IMR-90 (cell line): Measurements from ENCODE around the gene C3orf18. TPM values are rescaled to one million over a fixed set of nuclear protein-coding genes. Genes with fewer than 3 reads are reported as not detected.

Experiments
- ATAC-seq: fragments of 200-7000 bp; cut with Tn5 transposase; 2 replicates; pipeline ENCODE4 v1.9.1; 2020; ENCODE audit warnings: low read depth, mild to moderate bottlenecking, moderate library complexity
- BruUV-seq: library from RNA; stranded (reverse); fragments of 400-500 nt; replicated peaks from 2 replicates; lab custom pipeline; 2021; lab: Mats Ljungman, UMichigan
- CTCF ChIA-PET: fragments of 300-600 bp; formaldehyde crosslinking; extraction: SDS; loops from one replicate; lab custom pipeline; 2021; ENCODE audit warnings: antibody characterized with exemption; lab: Yijun Ruan, JAX
- POLR2A ChIA-PET: fragments of 300-600 bp; sonication (Branson Sonifier 250); formaldehyde crosslinking; loops from one replicate; lab custom pipeline; 2022; ENCODE audit warnings: antibody characterized with exemption; ENCODE audit not compliant: unreplicated experiment; lab: Charles Lee
- DNase-seq: peaks from one replicate; pipeline ENCODE4 v3.0.0; 2013
- H2AFZ ChIP-seq: replicated peaks from 2 replicates; pipeline ENCODE3; 2013; ENCODE audit warnings: low read length, mild to moderate bottlenecking; ENCODE audit not compliant: poor library complexity
- H2AK5ac ChIP-seq: 2 replicates; pipeline ENCODE4 v1.6.1; 2013; ENCODE audit warnings: low read depth, low read length, inconsistent platforms
- H2AK9ac ChIP-seq: replicated peaks from 2 replicates; pipeline ENCODE3; 2013; ENCODE audit warnings: mild to moderate bottlenecking, low read depth, low read length, moderate library complexity; ENCODE audit not compliant: poor library complexity
- H2BK120ac ChIP-seq: 2 replicates; pipeline ENCODE4 v1.6.1; 2013; ENCODE audit warnings: low read depth, low read length, inconsistent platforms
- H2BK15ac ChIP-seq: 3 replicates; pipeline ENCODE4 v1.6.1; 2013; ENCODE audit warnings: low read depth, low read length, inconsistent platforms
- H2BK20ac ChIP-seq: 2 replicates; pipeline ENCODE4 v1.6.1; 2013; ENCODE audit warnings: low read depth, mild to moderate bottlenecking, inconsistent platforms, low read length, moderate library complexity
- H2BK5ac ChIP-seq: 2 replicates; pipeline ENCODE4 v1.6.1; 2013; ENCODE audit warnings: mild to moderate bottlenecking, low read depth, low read length, inconsistent platforms; ENCODE audit not compliant: poor library complexity, severe bottlenecking
- H3K14ac ChIP-seq: replicated peaks from 2 replicates; pipeline ENCODE4 v1.6.1; 2013; ENCODE audit warnings: low read depth, low read length, inconsistent platforms
- H3K18ac ChIP-seq: 2 replicates; pipeline ENCODE4 v1.6.1; 2013; ENCODE audit warnings: low read depth, low read length, control low read depth
- H3K23ac ChIP-seq: 2 replicates; pipeline ENCODE4 v1.6.1; 2013; ENCODE audit warnings: low read depth, low read length, inconsistent platforms
- H3K27ac ChIP-seq: 2 replicates; pipeline ENCODE4 v1.5.1; 2013; ENCODE audit warnings: mild to moderate bottlenecking, control low read depth, low read length; ENCODE audit not compliant: insufficient read depth
- H3K27me3 ChIP-seq: 2 replicates; pipeline ENCODE4 v1.6.1; 2013; ENCODE audit warnings: low read length; ENCODE audit not compliant: control insufficient read depth, insufficient read depth
- H3K36me3 ChIP-seq: 2 replicates; pipeline ENCODE4 v1.6.1; 2013; ENCODE audit warnings: low read length, mixed read lengths; ENCODE audit not compliant: control insufficient read depth, insufficient read depth
- H3K4ac ChIP-seq: 2 replicates; pipeline ENCODE4 v1.6.1; 2013; ENCODE audit warnings: low read depth, low read length, inconsistent platforms
- H3K4me1 ChIP-seq: 2 replicates; pipeline ENCODE4 v1.6.1; 2013; ENCODE audit warnings: low read length, mixed read lengths; ENCODE audit not compliant: control insufficient read depth, insufficient read depth
- H3K4me2 ChIP-seq: 2 replicates; pipeline ENCODE4 v1.6.1; 2013; ENCODE audit warnings: low read depth, mild to moderate bottlenecking, control low read depth, low read length, moderate library complexity
- H3K4me3 ChIP-seq: 2 replicates; pipeline ENCODE4 v1.5.1; 2013; ENCODE audit warnings: low read depth, mild to moderate bottlenecking, control low read depth, low read length, moderate library complexity; ENCODE audit not compliant: insufficient read depth
- H3K56ac ChIP-seq: 2 replicates; pipeline ENCODE4 v1.6.1; 2013; ENCODE audit warnings: low read length, inconsistent platforms; ENCODE audit not compliant: insufficient read depth; ENCODE audit errors: extremely low read depth
- H3K79me1 ChIP-seq, 2 experiments: 2 replicates each; pipeline ENCODE4 v1.6.1; 2013; ENCODE audit warnings: low read length in 2 of 2, inconsistent platforms in 1 of 2, low read depth in 1 of 2
- H3K9ac ChIP-seq: 2 replicates; pipeline ENCODE4 v1.6.1; 2013; ENCODE audit warnings: low read depth, low read length, control low read depth
- H3K9me1 ChIP-seq: 2 replicates; pipeline ENCODE4 v1.6.1; 2013; ENCODE audit warnings: low read length, inconsistent platforms; ENCODE audit not compliant: insufficient read depth
- H3K9me3 ChIP-seq: 2 replicates; pipeline ENCODE4 v1.6.1; 2013; ENCODE audit warnings: low read length; ENCODE audit not compliant: control insufficient read depth, insufficient read depth
- H4K20me1 ChIP-seq: 2 replicates; pipeline ENCODE4 v1.6.1; 2013; ENCODE audit warnings: low read length, inconsistent platforms; ENCODE audit not compliant: insufficient read depth
- H4K5ac ChIP-seq: 2 replicates; pipeline ENCODE4 v1.6.1; 2013; ENCODE audit warnings: mild to moderate bottlenecking, low read depth, low read length, control low read depth
- H4K8ac ChIP-seq, 2 experiments: 2 replicates each; pipeline ENCODE4 v1.6.1; 2013; ENCODE audit warnings: low read depth in 2 of 2, low read length in 2 of 2, control low read depth in 1 of 2, inconsistent platforms in 1 of 2
- H4K91ac ChIP-seq: 2 replicates; pipeline ENCODE4 v1.6.1; 2013; ENCODE audit warnings: low read depth, low read length, inconsistent platforms; ENCODE audit not compliant: insufficient read depth
- ELK1 ChIP-seq: fragments of 150-350 bp; IDR thresholded peaks from 2 replicates; pipeline ENCODE4 v1.6.1; 2016; ENCODE audit warnings: low read depth, mild to moderate bottlenecking, low read length, moderate library complexity, borderline replicate concordance
- MXI1 ChIP-seq: IDR thresholded peaks from 2 replicates; pipeline ENCODE4 v1.6.1; 2012; ENCODE audit warnings: low read depth, mild to moderate bottlenecking, low read length, moderate library complexity, borderline replicate concordance
- USF2 ChIP-seq: fragments of 150-350 bp; IDR thresholded peaks from 2 replicates; pipeline ENCODE4 v1.6.1; 2017; ENCODE audit warnings: mild to moderate bottlenecking, antibody characterized with exemption, low read length, low read depth
- WGBS, 2 experiments: methylation state at CpG; one replicate each; pipeline versions ENCODE4 v1.1.5 to v1.1.7; 2013; ENCODE audit warnings: missing lambda C conversion rate in 2 of 2; ENCODE audit not compliant: insufficient read length in 1 of 2; ENCODE audit errors: extremely low coverage in 2 of 2; 5-methylcytosine and 5-hydroxymethylcytosine counted together
- dilution Hi-C: fragments of 300-500 bp; cut with HindIII; formaldehyde crosslinking; loops from one replicate; pipeline ENCODE4 v1.14.3; 2018; ENCODE audit warnings: low sequenced_read_pairs; ENCODE audit not compliant: unreplicated experiment
- in situ Hi-C: fragments of 300-500 bp; cut with MboI; formaldehyde crosslinking; loops from 3 replicates; pipeline ENCODE4 v1.14.3; 2019; ENCODE audit warnings: low sequenced_read_pairs, inconsistent platforms, mixed read lengths
- intact Hi-C: fragments of 100-400 bp; cut with micrococcal nuclease; formaldehyde crosslinking; loops from 2 replicates; pipeline ENCODE4 v1.10.0; 2022
- polyA plus RNA-seq, 3 experiments: library from polyadenylated mRNA; depleted of rRNA; stranded (reverse); fragments of >200 nt; gene quantifications; 2 replicates each; pipeline ENCODE4 v1.2.3, GENCODE V29; 2012; ENCODE audit warnings: low replicate concordance in 1 of 3
- total RNA-seq: library from RNA; depleted of rRNA; stranded (reverse); fragments of >200 nt; gene quantifications from 2 replicates; pipeline ENCODE4 v1.2.3, GENCODE V29; 2012
- TF ChIP-seq, protein P1 (sequence below): conservative IDR thresholded peaks from 2 replicates; pipeline ENCODE4 v1.5.1; 2012; ENCODE audit warnings: mild to moderate bottlenecking, low read depth, low read length, improper control_type of control experiment

Gene C3orf18
- total and polyA plus RNA-seq, 2 of the 4 experiments (the other 2 are of a cell fraction): 6.8 to 10.6 TPM

DNA sequence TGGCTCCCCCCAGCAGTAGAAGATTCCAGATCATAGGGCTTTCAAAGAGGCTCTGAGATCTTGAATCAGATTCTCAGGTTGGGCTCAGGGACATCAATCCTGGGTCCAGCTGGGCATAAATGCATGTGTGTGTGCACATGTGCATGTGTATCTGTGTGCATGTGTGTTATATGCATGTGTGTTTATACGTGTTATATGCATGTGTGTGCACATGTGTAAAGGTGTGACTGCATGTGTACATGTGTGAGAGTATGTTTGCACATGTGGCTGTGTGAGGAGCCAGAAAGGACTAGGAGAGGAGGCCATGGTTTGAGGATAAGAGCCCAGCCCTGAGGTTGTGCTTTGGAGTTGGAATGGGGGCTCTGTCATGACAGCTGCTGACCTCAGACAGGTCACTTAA lies 47.6 kb upstream of the C3orf18 start:
- peaks cover 10% of the 10 kb centered on the region for H3K9me1 ChIP-seq
- H3K79me1 ChIP-seq: peaks cover 17 to 23% of the 10 kb centered on the region in 2 experiments; a peak in 3 of 4 replicates
- no peak overlapping the region for H2AK5ac ChIP-seq
- CTCF ChIA-PET: interaction anchor here (1.0 to 2.2 kb wide), 4 partner anchors 34 to 1067 kb away, joined by 3 to 17 read pairs (median 5); partner anchors contain the start of genes C3orf18 and HEMK1
- no peak overlapping the region for H2AFZ ChIP-seq
- no peak for TF ChIP-seq MXI1
- no peak for TF ChIP-seq ELK1
- TF ChIP-seq, protein P1, sequence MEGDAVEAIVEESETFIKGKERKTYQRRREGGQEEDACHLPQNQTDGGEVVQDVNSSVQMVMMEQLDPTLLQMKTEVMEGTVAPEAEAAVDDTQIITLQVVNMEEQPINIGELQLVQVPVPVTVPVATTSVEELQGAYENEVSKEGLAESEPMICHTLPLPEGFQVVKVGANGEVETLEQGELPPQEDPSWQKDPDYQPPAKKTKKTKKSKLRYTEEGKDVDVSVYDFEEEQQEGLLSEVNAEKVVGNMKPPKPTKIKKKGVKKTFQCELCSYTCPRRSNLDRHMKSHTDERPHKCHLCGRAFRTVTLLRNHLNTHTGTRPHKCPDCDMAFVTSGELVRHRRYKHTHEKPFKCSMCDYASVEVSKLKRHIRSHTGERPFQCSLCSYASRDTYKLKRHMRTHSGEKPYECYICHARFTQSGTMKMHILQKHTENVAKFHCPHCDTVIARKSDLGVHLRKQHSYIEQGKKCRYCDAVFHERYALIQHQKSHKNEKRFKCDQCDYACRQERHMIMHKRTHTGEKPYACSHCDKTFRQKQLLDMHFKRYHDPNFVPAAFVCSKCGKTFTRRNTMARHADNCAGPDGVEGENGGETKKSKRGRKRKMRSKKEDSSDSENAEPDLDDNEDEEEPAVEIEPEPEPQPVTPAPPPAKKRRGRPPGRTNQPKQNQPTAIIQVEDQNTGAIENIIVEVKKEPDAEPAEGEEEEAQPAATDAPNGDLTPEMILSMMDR: no peak
- TF ChIP-seq USF2: no peak
- dilution Hi-C loops: no loop called here
- H2AK9ac ChIP-seq: no peak overlapping the region
- H3K9ac ChIP-seq: no peak overlapping the region
- H3K4me2 ChIP-seq: no peak overlapping the region
- H2BK5ac ChIP-seq: no peak overlapping the region
- no peak overlapping the region for H2BK15ac ChIP-seq
- in situ Hi-C loops: loop anchor here (5.0 to 25.0 kb wide), 2 partner anchors 757 to 1072 kb away; no protein-coding TSS in a partner anchor
- H4K8ac ChIP-seq: no peak overlapping the region
- no peaks in the 10 kb centered on the region for H3K36me3 ChIP-seq
- no peaks in the 10 kb centered on the region for H3K27me3 ChIP-seq
- no peak overlapping the region for H2BK20ac ChIP-seq
- POLR2A ChIA-PET: no interaction called here
- DNase-seq (no peak), ATAC-seq (no peak)
- H3K9me3 ChIP-seq: no peaks in the 10 kb centered on the region
- no peak overlapping the region for H3K14ac ChIP-seq
- H3K27ac ChIP-seq: no peak overlapping the region
- no peaks in the 10 kb centered on the region; the same call in 1 of the 2 replicates for H4K20me1 ChIP-seq
- H3K23ac ChIP-seq: no peak overlapping the region
- peaks cover 10% of the 10 kb centered on the region for H3K4me1 ChIP-seq
- H2BK120ac ChIP-seq: no peak overlapping the region
- H3K56ac ChIP-seq: no peak overlapping the region
- H3K18ac ChIP-seq: no peak overlapping the region
- 25% methylated on average over 1 of the region's 1 CpG; no CpG with 5 or more reads in 1 of the 2 experiments for WGBS, 2 experiments
- no peak overlapping the region for H4K5ac ChIP-seq
- BruUV-seq: no TSS peak
- H4K91ac ChIP-seq: no peak overlapping the region
- no peak overlapping the region for H3K4me3 ChIP-seq
- no peak overlapping the region for H3K4ac ChIP-seq
- intact Hi-C loops: loop anchor here (5.0 to 10.0 kb wide), 2 partner anchors 887 to 1050 kb away; partner anchors contain the start of gene DCAF1
